CD4-positive, alpha-beta T cell treated with Interleukin-12 subunit alpha and Interleukin-12 subunit beta, for 1 hour (primary cell): ENCODE data around the gene WDR88.
"Not testable (repeated sequence)": the region's sequence is repeated elsewhere in the genome, so short reads cannot be mapped to it uniquely, and the experiment has no call there.

ENCODE experiments used
- DNase-seq: peaks from one replicate; pipeline ENCODE4 v3.0.0-alpha.2; 2020

The WDR88 gene

GRCh38 chr19:33129901-33130300 lies 2.0 kb upstream of the WDR88 start:
- DNase-seq = no peak

- DNase-seq = no peak
These were observed 1.5 kb upstream of the WDR88 start for GRCh38 chr19:33130433-33130832.

- no peak for DNase-seq
These were observed 511 bp downstream of the WDR88 start for GRCh38 chr19:33132425-33132824.

- DNase-seq = no peak
These were observed 1.6 kb downstream of the WDR88 start for GRCh38 chr19:33133438-33134031.

DNA sequence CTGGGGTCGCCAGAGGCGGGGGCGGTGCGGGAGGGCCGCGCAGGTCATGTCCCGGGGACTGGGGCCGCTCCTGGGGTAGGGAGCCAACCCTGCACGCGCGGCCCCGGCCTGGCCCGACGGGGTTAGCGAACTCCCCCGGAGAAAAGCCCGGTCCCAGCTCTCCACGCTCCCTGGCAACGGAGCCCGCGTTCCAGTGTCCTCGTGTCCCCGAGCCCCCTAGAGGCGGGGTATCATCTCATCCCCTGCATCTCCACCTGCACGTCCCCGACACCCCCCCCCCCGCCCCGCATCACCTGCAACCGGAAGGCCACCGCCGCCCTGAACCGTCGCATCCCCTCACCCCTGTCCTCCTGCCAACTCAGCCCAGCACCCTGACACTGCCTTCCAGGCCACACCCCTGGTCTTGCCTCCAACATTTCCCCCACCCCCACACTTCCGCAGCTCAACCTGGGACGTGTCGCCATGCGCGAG lies 2.7 kb downstream of the WDR88 start:
- DNase-seq = peak; percentile 48

DNA sequence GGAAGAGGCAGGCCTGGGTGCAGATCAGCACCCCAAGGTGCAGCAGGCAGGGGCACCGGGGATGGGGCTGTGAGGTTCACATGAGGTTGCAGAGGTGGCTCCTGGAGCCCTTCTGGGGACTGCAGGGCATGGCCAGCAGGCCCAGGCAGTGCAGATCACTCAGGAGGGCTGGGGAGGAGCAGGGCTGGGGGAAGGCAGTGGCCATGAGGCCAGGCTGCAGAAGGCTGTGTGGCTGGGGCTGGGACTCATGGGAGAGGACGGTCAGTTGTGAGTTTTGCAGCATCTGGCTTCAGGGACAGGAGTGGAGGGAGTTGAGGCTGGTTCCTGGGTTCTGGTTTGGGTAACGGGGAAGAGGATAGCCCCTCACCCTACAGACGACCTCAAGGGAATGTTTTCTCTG lies 7.3 kb downstream of the WDR88 start:
- DNase-seq = no peak

DNA sequence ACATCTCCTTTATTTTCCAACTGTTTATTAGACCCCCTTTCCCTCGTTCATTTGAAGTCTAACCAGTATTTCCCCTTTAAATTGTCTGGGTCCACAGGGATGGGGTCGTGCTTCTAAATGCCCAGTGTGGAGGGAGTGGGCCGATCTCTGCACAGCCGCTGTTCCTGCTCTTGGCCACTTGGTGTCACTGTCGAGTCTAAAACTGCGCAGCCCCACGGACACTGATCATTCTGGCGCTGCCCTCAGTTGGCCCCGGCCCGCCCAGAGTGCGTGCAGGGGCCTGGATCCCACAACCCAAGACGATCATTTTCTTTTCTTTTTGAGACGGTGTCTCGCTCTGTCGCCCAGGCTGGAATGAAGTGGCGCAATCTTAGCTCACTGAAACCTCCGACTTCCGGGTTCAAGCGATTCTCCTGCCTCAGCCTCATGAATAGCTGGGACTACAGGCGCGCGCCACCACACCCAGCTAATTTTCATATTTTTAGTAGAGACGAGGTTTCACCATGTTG lies 12.0 kb downstream of the WDR88 start:
- DNase-seq = peak; percentile 73

- no peak for DNase-seq
These were observed 14.3 kb downstream of the WDR88 start for GRCh38 chr19:33146209-33146608.

DNA sequence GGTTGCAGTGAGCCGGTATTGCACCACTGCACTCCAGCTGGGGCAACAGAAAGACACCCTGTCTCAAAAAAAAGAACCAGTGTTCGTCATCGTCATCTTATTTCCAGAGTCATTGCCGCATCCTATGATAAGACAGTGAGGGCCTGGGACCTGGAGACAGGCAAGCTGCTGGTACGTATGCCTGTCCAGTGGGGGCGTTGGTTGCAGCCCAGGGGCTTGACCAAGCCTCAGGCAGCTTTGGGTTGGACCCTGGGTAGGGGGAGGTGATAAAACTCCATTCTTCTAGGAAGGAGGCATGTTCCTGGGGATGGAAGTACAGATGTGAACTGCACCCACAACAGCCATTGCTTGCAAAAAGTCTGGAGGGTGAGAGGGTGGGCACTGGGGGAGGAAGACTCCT lies 15.6 kb downstream of the WDR88 start:
- DNase-seq = no peak

- DNase-seq = no peak
These were observed 19.1 kb downstream of the WDR88 start for GRCh38 chr19:33150852-33151518.

GRCh38 chr19:33152176-33152575 lies 20.3 kb downstream of the WDR88 start:
- DNase-seq = no peak

GRCh38 chr19:33152625-33153024 lies 20.7 kb downstream of the WDR88 start:
- not testable (repeated sequence) for DNase-seq

DNA sequence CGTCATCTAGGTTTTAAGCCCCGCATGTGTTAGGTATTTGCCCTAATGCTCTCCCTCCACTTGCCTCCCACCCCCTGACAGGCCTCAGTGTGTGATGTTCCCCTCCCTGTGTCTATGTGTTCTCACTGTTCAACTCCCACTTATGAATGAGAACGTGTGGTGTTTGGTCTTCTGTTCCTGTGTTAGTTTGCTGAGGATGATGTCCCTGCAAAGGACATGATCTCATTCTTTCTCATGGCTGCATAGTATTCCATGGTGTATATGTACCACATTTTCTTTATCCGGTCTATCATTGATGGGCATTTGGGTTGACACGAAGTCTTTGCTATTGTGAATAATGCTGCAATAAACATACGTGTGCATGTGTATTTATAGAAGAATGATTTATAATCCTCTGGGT lies 22.4 kb downstream of the WDR88 start:
- not testable (repeated sequence) for DNase-seq

DNA sequence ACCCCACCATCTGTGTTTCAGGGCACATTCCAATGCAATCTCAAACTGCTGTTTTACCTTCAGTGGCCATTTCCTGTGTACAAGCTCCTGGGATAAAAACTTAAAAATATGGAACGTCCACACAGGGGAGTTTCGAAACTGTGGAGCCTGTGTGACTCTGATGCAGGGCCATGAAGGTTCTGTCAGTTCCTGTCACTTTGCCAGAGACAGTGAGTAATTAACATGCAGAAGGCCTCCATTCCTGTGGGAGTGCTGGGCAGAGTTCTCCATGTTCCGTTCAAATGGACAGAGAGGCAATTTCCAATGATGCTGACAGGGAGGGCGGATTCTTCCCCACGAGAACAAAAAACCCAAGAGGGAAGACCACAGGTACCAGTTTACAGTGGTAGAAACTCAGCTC lies 24.4 kb downstream of the WDR88 start:
- DNase-seq = no peak

DNA sequence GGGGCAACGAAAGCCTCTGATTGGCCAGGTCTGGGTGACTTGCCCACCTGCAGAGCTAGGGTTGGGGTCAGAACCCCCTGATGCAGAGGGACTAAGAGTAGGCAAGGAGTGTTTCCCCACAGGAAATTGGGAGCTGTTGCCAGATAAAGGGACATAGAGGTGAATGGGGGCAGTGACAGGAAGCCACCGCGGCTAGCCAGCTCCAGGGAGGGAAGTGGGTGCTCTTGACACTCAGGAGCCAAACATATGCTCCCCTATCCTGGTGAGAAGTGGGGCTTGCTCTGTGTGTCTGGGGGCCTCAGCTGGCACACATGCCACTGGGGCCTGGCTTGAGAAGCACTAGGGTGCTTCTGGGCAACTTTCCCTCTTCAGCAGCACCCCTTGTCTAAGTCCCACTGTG lies 26.0 kb downstream of the WDR88 start:
- no peak for DNase-seq

GRCh38 chr19:33158365-33158764 lies 26.5 kb downstream of the WDR88 start:
- DNase-seq = no peak

DNA sequence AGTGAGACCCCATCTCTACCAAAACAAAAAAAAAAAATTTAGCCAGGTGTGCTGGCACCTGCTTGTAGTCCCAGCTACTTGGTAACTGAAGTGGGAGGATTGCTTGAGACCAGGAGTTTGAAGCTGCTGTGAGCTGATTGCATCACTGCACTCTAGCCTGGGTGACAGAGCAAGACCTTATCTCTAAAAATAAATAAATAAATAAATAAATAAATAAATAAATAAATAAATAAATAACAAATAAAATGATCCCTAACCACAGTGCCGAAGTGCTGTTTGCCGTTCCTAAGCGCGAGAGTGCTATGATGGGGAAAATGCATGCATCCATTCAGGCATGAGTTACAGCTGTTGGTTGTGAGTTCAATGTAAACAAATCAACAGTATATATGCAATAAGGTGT lies 27.2 kb downstream of the WDR88 start:
- DNase-seq = no peak

- DNase-seq = no peak
These were observed 28.0 kb downstream of the WDR88 start for GRCh38 chr19:33159893-33160292.

GRCh38 chr19:33161201-33161600 lies 29.3 kb downstream of the WDR88 start:
- no peak for DNase-seq

- DNase-seq = no peak
These were observed 31.6 kb downstream of the WDR88 start for GRCh38 chr19:33163481-33163880.

DNA sequence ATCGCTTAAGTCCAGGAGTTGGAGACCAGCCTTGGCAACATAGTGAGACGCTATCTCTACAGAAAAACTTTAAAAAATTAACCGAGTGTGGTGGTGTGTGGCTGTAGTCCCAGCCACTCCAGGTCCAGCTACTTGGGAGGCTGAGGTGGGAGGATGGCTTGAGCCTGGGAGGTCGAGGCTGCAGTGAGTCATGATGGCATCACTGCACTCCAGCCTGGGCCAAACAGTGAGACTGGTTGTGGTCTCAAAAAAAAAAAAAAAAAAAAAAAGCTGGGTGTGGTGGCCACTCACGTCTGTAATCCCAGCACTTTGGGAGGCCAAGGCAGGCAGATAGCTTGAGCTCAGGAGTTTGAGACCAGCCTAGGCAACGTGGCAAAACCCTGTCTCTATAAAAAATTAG lies 34.1 kb downstream of the WDR88 start:
- DNase-seq = not testable (repeated sequence)

- no peak for DNase-seq
These were observed 35.5 kb downstream of the WDR88 start for GRCh38 chr19:33167438-33167837.

DNA sequence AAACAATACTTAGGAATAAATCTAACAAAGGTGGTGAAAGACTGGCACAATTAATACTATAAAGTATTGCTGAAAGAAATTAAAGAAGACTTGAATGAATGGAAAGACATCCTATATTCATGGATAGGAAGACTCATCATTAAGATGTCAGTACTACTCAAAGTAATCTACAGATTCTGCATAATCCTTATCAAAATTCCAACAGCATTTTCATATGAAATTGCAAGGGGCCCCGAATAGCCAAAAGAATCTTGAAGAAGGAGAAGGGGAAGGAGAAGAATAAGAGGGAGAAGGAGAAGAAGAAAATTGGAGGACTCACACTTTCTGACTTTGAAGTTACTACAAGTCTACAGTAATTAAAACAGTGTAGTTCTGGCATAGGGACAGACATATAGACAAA lies 36.6 kb downstream of the WDR88 start:
- no peak for DNase-seq

DNA sequence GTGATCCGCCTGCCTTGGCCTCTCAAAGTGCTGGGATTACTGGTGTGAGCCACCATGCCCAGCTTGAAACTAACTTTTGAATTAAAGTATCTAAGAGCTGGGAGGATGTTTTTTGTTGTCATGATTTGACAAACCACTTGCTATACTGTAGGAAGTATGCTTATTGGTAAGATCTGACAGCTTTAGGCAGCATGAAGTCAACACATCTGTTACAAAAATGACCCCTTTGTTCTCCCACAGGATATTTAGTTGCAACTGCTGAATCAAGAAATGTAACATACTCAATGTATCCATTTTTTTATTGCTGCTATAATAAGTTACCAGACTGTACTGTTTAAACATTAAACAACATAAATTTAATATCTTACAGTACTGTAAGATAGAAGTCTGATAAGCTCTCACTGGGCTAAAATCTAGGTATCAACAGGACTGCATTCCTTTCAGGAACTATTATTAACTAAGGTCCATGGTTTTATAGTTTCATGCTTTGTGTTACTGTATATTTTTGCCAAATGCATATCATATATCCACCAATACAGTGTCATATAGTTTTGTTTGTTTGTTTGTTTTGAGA lies 39.4 kb downstream of the WDR88 start:
- DNase-seq = no peak
